ENCODE measurements around the gene SUCLG2.

- TF ChIP-seq CTCF (IDR thresholded peaks at IDR 0.05) (no peak), POLR2A (IDR thresholded peaks at IDR 0.05) (no peak)
These were observed 251.5 kb downstream of the SUCLG2 start for GRCh38 chr3:67402873-67403272.
